WERI-Rb-1 (cell line): Measurements from ENCODE around the gene UTP3.
A peak's percentile ranks its signal among the peaks of the same experiment; 100 is the strongest.

Source experiments
- DNase-seq: peaks from one replicate; pipeline ENCODE4 v3.0.0-alpha.2; 2020
- H3K27ac ChIP-seq: fragments of 250-450 bp; sonication (Bioruptor Pico); 2 replicates; pipeline ENCODE4 v1.5.1; 2020; ENCODE audit warnings: mild to moderate bottlenecking, moderate library complexity
- H3K27me3 ChIP-seq: fragments of 250-450 bp; sonication (Bioruptor Pico); 2 replicates; pipeline ENCODE4 v1.5.1; 2021; ENCODE audit warnings: mild to moderate bottlenecking, low read depth, moderate library complexity; ENCODE audit not compliant: insufficient read depth, severe bottlenecking
- H3K36me3 ChIP-seq: fragments of 250-450 bp; sonication (Bioruptor Pico); 2 replicates; pipeline ENCODE4 v1.5.1; 2020; ENCODE audit warnings: mild to moderate bottlenecking, moderate library complexity
- H3K4me3 ChIP-seq: 2 replicates; pipeline ENCODE4 v1.5.1; 2011; ENCODE audit warnings: low read depth, mild to moderate bottlenecking, control low read depth, low read length
- H3K9me3 ChIP-seq: fragments of 250-450 bp; sonication (Bioruptor Pico); 2 replicates; pipeline ENCODE4 v1.5.1; 2021; ENCODE audit warnings: mild to moderate bottlenecking, moderate library complexity; ENCODE audit not compliant: severe bottlenecking
- TF ChIP-seq, protein P1 (sequence below): IDR thresholded peaks from 2 replicates; pipeline ENCODE4 v1.5.1; 2011; ENCODE audit warnings: low read depth, mild to moderate bottlenecking, control low read depth, inconsistent platforms, low read length

The UTP3 gene

DNA sequence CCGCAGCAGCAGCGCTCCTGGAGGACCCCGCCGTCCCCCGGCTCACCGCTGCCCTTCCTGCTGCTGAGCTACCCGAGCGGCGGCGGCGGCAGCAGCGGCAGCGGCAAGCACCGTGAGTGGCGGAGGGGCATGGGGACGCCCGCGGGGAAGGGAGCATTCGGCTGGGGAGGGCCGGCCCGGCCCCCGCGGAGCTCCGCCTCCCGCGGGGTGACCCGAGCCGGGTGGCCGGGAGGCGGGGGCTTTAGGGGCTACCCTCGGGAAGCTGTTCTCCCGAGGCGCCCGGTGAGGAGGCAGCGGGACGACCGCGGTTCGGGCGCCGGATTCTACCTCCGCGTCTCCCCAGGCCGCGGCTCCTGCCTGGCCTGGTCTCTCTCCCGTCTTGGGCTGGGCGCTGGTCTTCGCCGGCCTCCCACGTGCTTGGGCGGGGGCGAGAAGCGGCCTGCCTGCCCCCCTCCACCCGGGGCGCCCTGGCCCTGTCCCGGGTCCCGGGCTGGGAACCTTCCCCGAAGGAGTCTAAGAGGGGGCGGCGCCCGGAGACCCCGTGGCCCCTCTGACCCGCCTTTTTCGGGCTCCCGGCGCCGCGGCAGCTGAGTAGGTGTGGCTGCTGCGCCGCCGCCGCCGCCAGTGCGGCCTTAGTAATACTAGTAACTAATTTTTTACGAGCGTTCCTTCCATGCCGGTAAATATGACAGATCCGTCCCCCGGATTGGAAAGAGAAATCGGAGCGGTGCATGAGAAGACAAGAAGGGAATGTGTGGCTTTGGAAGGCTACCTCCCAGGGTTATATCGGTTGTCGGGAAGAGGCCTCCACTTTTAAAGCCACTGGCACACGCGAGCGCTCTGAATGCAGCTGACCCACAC lies 17.1 kb downstream of the UTP3 start:
- Histone ChIP-seq H3K27me3 (no peaks in the 10 kb centered on the region), H3K27ac (peak overlapping the region; percentile 98), H3K9me3 (no peaks in the 10 kb centered on the region), H3K4me3 (peak overlapping the region; percentile 57), H3K36me3 (no peaks in the 10 kb centered on the region)
- TF ChIP-seq, protein P1, sequence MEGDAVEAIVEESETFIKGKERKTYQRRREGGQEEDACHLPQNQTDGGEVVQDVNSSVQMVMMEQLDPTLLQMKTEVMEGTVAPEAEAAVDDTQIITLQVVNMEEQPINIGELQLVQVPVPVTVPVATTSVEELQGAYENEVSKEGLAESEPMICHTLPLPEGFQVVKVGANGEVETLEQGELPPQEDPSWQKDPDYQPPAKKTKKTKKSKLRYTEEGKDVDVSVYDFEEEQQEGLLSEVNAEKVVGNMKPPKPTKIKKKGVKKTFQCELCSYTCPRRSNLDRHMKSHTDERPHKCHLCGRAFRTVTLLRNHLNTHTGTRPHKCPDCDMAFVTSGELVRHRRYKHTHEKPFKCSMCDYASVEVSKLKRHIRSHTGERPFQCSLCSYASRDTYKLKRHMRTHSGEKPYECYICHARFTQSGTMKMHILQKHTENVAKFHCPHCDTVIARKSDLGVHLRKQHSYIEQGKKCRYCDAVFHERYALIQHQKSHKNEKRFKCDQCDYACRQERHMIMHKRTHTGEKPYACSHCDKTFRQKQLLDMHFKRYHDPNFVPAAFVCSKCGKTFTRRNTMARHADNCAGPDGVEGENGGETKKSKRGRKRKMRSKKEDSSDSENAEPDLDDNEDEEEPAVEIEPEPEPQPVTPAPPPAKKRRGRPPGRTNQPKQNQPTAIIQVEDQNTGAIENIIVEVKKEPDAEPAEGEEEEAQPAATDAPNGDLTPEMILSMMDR: no peak
- DNase-seq: peak; percentile 86

GRCh38 chr4:70706044-70706461 lies 17.7 kb downstream of the UTP3 start:
- no peak for DNase-seq
- peak overlapping the region; percentile 98 for H3K27ac ChIP-seq

DNA sequence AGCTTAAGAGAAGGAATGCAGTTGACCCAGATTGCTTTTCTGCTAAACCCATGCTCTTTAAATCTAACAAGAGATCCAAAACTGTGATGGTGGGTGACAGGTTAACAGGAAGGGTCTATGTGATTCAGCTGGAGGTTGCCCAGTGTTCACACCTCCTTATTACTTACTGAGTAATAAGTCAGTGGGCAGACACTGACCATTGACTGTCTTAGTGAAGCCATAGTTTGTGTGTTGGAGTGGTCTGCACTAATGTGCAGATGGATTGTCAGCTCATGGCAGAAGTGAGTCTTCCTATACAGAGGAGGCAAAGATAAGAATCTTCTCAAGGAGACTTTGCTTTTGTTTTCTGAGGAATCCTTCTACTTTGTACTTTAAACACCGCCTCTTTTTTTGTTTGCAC lies 18.2 kb downstream of the UTP3 start:
- no peak for DNase-seq
- H3K9me3 ChIP-seq: no peaks in the 10 kb centered on the region
- no peak overlapping the region for H3K27ac ChIP-seq
- TF ChIP-seq, protein P1: no peak
- H3K27me3 ChIP-seq: no peaks in the 10 kb centered on the region
- peak overlapping the region; percentile 57 for H3K4me3 ChIP-seq
- no peaks in the 10 kb centered on the region for H3K36me3 ChIP-seq

More at GRCh38 chr4:70706044-70706461, 17.7 kb downstream of the UTP3 start:
- H3K36me3 ChIP-seq: no peaks in the 10 kb centered on the region
- H3K27me3 ChIP-seq: no peaks in the 10 kb centered on the region
- TF ChIP-seq, protein P1: no peak
- peak overlapping the region; percentile 57 for H3K4me3 ChIP-seq
- no peaks in the 10 kb centered on the region for H3K9me3 ChIP-seq

DNA sequence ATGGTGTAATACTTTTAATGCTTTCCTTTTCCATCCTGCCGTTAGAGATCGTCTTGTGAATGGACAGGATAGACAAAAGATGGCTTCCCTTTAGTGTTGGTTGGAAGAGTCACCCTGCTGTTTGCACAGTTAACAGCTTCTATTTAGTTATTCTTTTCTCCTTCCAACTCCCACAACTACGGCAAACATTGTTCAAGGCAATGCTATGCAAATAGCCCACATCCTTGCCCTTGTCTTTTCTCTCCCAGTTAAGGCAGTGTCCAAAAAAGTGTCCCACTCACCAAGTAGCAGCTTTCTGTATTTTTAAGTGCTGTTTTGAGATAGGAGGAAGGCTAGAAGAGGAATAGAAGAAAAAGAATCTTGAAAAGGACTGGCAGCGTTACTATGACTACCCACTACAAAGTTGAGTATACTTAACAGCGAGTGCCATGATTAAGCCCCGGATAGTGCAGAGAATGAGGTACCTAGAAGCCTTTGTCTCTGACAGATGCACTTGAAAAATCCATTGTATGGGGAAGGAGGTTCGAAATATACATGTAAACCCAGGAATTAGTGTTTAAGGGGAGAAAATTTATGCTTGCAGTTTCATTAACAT lies 21.4 kb downstream of the UTP3 start:
- Histone ChIP-seq H3K9me3 (no peaks in the 10 kb centered on the region), H3K4me3 (no peak overlapping the region), H3K36me3 (no peaks in the 10 kb centered on the region), H3K27ac (no peak overlapping the region), H3K27me3 (no peaks in the 10 kb centered on the region)
- TF ChIP-seq, protein P1: no peak
- DNase-seq: no peak

- no peak for DNase-seq
- Histone ChIP-seq H3K27ac (no peak overlapping the region), H3K4me3 (no peak overlapping the region)
Measured at GRCh38 chr4:70711599-70711998, 23.3 kb downstream of the UTP3 start.

More at GRCh38 chr4:70711599-70711998, 23.3 kb downstream of the UTP3 start:
- TF ChIP-seq, protein P1: no peak
- H3K9me3 ChIP-seq: no peaks in the 10 kb centered on the region
- no peaks in the 10 kb centered on the region for H3K27me3 ChIP-seq
- H3K36me3 ChIP-seq: no peaks in the 10 kb centered on the region
